Uterus (tissue), 4 donors: ENCODE measurements around the gene STIMATE. TPM values are rescaled to one million over a fixed set of nuclear protein-coding genes. Genes with fewer than 3 reads are reported as not detected.

Source experiments
- DNase-seq, 2 donors: peaks; one replicate each; pipeline ENCODE4 v3.0.0-alpha.2; 2019 to 2020
- H3K27ac ChIP-seq, 2 donors: fragments of 200-600 bp; sonication (generic); 1 replicate in 1 of 2; 2 replicates in 1 of 2; pipeline ENCODE4 v1.5.1; 2016 to 2018
- H3K27me3 ChIP-seq, 2 donors: fragments of 200-600 bp; sonication (generic); one replicate each; pipeline ENCODE4 v1.5.1; 2018 to 2019; ENCODE audit warnings: control low read depth in 1 of 2
- H3K36me3 ChIP-seq, 2 donors: fragments of 200-600 bp; sonication (generic); one replicate each; pipeline ENCODE4 v1.5.1; 2019; ENCODE audit warnings: control low read depth in 1 of 2
- H3K4me1 ChIP-seq, 2 donors: fragments of 200-600 bp; sonication (generic); one replicate each; pipeline ENCODE4 v1.5.1; 2018 to 2019; ENCODE audit warnings: control low read depth in 1 of 2
- H3K4me3 ChIP-seq, 2 donors: fragments of 200-600 bp; sonication (generic); 1 replicate in 1 of 2; 2 replicates in 1 of 2; pipeline ENCODE4 v1.5.1; 2018 to 2019; ENCODE audit warnings: mild to moderate bottlenecking in 1 of 2
- H3K9me3 ChIP-seq, 2 donors: fragments of 200-600 bp; sonication (generic); one replicate each; pipeline ENCODE4 v1.5.1; 2019; ENCODE audit warnings: control low read depth in 1 of 2
- POLR2A ChIP-seq, 2 donors: fragments of 450-650 bp; IDR thresholded peaks; one replicate each; pipeline ENCODE4 v1.6.1; 2016; ENCODE audit warnings: antibody characterized with exemption in 2 of 2, mild to moderate bottlenecking in 1 of 2, moderate library complexity in 1 of 2
- intact Hi-C: fragments of 100-400 bp; cut with DNase I; formaldehyde crosslinking; loops from one replicate; pipeline ENCODE4 v1.15.1; 2023; ENCODE audit warnings: low total_unique reads
- total RNA-seq, 4 donors: library from RNA; depleted of rRNA in 3 of 4; stranded (reverse); fragments of >200 nt in 3 of 4; gene quantifications; one replicate each; pipeline versions ENCODE4 v1.1.0 to v1.2.4, GENCODE V29; 2014 to 2023
- TF ChIP-seq, protein P1 (sequence below), 4 experiments: fragments of 200-600 bp in 2 of 4; fragments of 450-650 bp in 2 of 4; sonication (generic) in 2 of 4; IDR thresholded peaks; one replicate each; pipeline ENCODE4 v1.5.1; 2016 to 2019; ENCODE audit warnings: antibody characterized with exemption in 4 of 4, mild to moderate bottlenecking in 2 of 4, moderate library complexity in 1 of 4
- donor health status: DM: yes; HTN: yes; CAD: no.

Gene STIMATE
- total RNA-seq, 4 donors from 2014 or later: 6.7 to 24.1 (median 21.5) TPM

DNA sequence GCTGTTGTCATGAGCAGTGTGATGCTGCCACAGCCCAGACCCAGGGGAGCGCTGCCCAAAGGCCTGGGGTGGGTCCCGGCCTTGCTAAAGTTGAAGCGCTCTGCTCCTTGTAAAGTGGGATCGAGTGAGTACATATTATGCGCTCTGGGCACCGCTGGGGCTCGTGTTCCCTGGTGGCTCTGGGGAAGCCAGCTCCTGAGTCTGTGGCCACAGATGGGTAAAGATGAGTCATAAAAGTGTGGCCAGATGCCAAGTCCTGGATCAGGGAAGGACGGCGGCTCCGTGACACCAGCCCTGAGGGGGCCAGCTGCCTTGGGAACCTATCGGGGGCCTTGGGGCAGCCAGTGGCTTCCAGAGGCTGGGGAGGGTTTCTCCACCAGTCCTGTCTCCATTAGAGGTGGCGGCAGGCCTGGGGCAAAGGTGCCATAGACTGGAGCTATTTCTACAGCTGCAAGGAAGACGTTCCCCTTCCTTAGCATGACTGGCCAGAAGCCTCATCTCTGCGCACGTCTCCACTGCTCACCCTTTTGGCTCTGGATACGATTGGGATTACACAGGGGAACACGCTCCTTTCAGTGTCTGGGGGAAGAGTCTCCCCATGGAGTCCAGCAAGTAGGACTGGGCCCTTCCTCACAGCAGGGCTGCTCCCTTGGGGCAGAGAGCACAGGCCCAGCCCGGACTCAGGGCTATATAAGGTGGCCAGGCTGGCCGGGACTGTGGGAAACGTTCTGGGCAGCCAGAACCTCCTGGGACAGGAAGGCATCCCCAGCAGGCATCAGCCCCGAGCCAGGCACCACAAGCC lies 65.6 kb downstream of the STIMATE start:
- Histone ChIP-seq H3K36me3 (no peaks in the 10 kb centered on the region), H3K9me3 (no peaks in the 10 kb centered on the region), H3K27me3 (no peaks in the 10 kb centered on the region), H3K4me3 (no peak overlapping the region), H3K4me1 (no peaks in the 10 kb centered on the region), H3K27ac (peak overlapping the region; percentile 18 to 55)
- intact Hi-C loops: no loop called here
- peak; percentile 55 to 67 for DNase-seq
- TF ChIP-seq, protein P1, sequence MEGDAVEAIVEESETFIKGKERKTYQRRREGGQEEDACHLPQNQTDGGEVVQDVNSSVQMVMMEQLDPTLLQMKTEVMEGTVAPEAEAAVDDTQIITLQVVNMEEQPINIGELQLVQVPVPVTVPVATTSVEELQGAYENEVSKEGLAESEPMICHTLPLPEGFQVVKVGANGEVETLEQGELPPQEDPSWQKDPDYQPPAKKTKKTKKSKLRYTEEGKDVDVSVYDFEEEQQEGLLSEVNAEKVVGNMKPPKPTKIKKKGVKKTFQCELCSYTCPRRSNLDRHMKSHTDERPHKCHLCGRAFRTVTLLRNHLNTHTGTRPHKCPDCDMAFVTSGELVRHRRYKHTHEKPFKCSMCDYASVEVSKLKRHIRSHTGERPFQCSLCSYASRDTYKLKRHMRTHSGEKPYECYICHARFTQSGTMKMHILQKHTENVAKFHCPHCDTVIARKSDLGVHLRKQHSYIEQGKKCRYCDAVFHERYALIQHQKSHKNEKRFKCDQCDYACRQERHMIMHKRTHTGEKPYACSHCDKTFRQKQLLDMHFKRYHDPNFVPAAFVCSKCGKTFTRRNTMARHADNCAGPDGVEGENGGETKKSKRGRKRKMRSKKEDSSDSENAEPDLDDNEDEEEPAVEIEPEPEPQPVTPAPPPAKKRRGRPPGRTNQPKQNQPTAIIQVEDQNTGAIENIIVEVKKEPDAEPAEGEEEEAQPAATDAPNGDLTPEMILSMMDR (IDR thresholded peaks at IDR 0.05): no peak
- no peak for TF ChIP-seq POLR2A (IDR thresholded peaks at IDR 0.05)

- TF ChIP-seq POLR2A (IDR thresholded peaks at IDR 0.05): no peak
- TF ChIP-seq, protein P1 (IDR thresholded peaks at IDR 0.05): no peak
- no peaks in the 10 kb centered on the region for H3K36me3 ChIP-seq
- DNase-seq: no peak
- no peaks in the 10 kb centered on the region for H3K4me1 ChIP-seq
- peak within 1 kb of the TSS; percentile 18 to 55 for H3K27ac ChIP-seq
- no peak within 1 kb of the TSS for H3K4me3 ChIP-seq
- H3K27me3 ChIP-seq: no peaks in the 10 kb centered on the region
- H3K9me3 ChIP-seq: no peaks in the 10 kb centered on the region
- intact Hi-C loops: no loop called here
These were observed 66.7 kb downstream of the STIMATE start, which contains the start of gene ITIH4 for GRCh38 chr3:52830535-52831258. ITIH4 (minus strand) TSS chr3:52830672; CDS start chr3:52830642, 30 bp downstream.

DNA sequence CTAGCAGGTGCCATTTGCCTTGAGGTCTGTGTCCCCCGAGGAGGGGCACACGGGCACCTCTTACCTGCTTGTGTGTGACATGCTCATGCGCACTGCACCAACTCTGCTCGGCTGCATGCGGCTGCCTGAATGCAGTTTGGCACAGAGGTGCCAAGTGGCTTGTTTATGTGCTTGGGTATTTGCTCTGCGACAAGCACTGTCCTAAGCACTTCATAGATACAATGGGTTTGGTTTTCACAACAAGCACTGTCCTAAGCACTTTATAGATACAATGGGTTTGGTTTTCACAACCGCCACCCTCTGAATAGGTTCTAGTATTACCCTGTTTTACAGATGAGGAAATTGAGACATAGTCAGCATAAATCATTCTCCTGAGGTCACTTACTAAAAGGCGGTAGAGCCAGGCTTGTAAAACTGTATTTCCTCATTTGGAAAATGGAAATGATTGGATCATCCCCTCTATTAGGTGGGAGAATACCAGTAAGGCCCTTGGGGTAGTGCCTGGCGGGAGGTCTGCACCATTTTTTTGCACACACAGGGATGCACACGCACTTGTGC lies 67.4 kb downstream of the STIMATE start:
- Histone ChIP-seq H3K27me3 (no peaks in the 10 kb centered on the region), H3K36me3 (no peaks in the 10 kb centered on the region), H3K9me3 (no peaks in the 10 kb centered on the region), H3K4me3 (no peak overlapping the region), H3K4me1 (no peaks in the 10 kb centered on the region), H3K27ac (peak overlapping the region in 1 of 2 donors; percentile 55)
- intact Hi-C loops: no loop called here
- no peak for DNase-seq
- TF ChIP-seq POLR2A (IDR thresholded peaks at IDR 0.05): no peak
- TF ChIP-seq, protein P1 (IDR thresholded peaks at IDR 0.05): no peak

- Histone ChIP-seq H3K9me3 (no peaks in the 10 kb centered on the region), H3K4me3 (no peak overlapping the region), H3K27me3 (no peaks in the 10 kb centered on the region), H3K36me3 (no peaks in the 10 kb centered on the region), H3K4me1 (no peaks in the 10 kb centered on the region), H3K27ac (no peak overlapping the region)
- TF ChIP-seq, protein P1 (IDR thresholded peaks at IDR 0.05): no peak
- no peak for TF ChIP-seq POLR2A (IDR thresholded peaks at IDR 0.05)
- DNase-seq: no peak
- intact Hi-C loops: no loop called here
These were observed 67.9 kb downstream of the STIMATE start for GRCh38 chr3:52829482-52829881.
